Loucy (cell line): ENCODE results near the gene GLT6D1.

ENCODE experiments used
- H2AFZ ChIP-seq: fragments of 200-600 bp; sonication (generic); 2 replicates; pipeline ENCODE4 v1.6.0; 2016; ENCODE audit warnings: antibody characterized with exemption, mild to moderate bottlenecking, low read length, moderate library complexity
- H3F3A ChIP-seq: fragments of 200-600 bp; 2 replicates; pipeline ENCODE4 v1.6.0; 2016; ENCODE audit warnings: antibody characterized with exemption, low read depth, mild to moderate bottlenecking
- H3K27me3 ChIP-seq: fragments of 200-600 bp; sonication (generic); 2 replicates; pipeline ENCODE4 v1.6.1; 2014; ENCODE audit warnings: low read length, mild to moderate bottlenecking; ENCODE audit not compliant: insufficient read depth, poor library complexity, severe bottlenecking
- H3K36me3 ChIP-seq: fragments of 200-600 bp; sonication (generic); 2 replicates; pipeline ENCODE4 v1.6.1; 2016; ENCODE audit warnings: low read length; ENCODE audit not compliant: insufficient read depth
- H3K4me1 ChIP-seq: fragments of 200-600 bp; sonication (generic); 2 replicates; pipeline ENCODE4 v1.5.1; 2014; ENCODE audit warnings: low read length, mild to moderate bottlenecking; ENCODE audit not compliant: insufficient read depth, poor library complexity, severe bottlenecking
- H3K4me2 ChIP-seq: fragments of 200-600 bp; sonication (generic); 2 replicates; pipeline ENCODE4 v1.6.0; 2014; ENCODE audit warnings: antibody characterized with exemption, low read length, low read depth, mild to moderate bottlenecking; ENCODE audit not compliant: poor library complexity, severe bottlenecking
- H3K4me3 ChIP-seq: fragments of 200-600 bp; sonication (generic); 2 replicates; pipeline ENCODE4 v1.5.1; 2014; ENCODE audit warnings: low read length, mild to moderate bottlenecking, mixed read lengths; ENCODE audit not compliant: poor library complexity, severe bottlenecking
- H3K79me2 ChIP-seq: fragments of 200-600 bp; sonication (generic); 2 replicates; pipeline ENCODE4 v1.6.1; 2014; ENCODE audit warnings: low read length; ENCODE audit not compliant: insufficient read depth
- H3K9ac ChIP-seq: fragments of 200-600 bp; sonication (generic); 2 replicates; pipeline ENCODE4 v1.6.0; 2014; ENCODE audit warnings: mild to moderate bottlenecking, low read depth, low read length, moderate library complexity; ENCODE audit not compliant: poor library complexity, severe bottlenecking
- H3K9me2 ChIP-seq: fragments of 200-600 bp; sonication (generic); replicated peaks from 2 replicates; pipeline ENCODE4 v1.6.1; 2016; ENCODE audit warnings: low read depth, low read length, mixed read lengths
- H3K9me3 ChIP-seq: fragments of 200-600 bp; sonication (generic); 2 replicates; pipeline ENCODE4 v1.6.1; 2014; ENCODE audit warnings: mild to moderate bottlenecking, antibody characterized with exemption, low read length, low read depth; ENCODE audit not compliant: insufficient read depth
- H4K20me1 ChIP-seq: fragments of 200-600 bp; sonication (generic); 2 replicates; pipeline ENCODE4 v1.6.0; 2014; ENCODE audit warnings: antibody characterized with exemption, low read length, mild to moderate bottlenecking; ENCODE audit not compliant: insufficient read depth, poor library complexity, severe bottlenecking
- CTCF ChIP-seq: fragments of 200-600 bp; sonication (generic); conservative IDR thresholded peaks from 2 replicates; pipeline ENCODE4 v1.5.1; 2014; ENCODE audit warnings: mild to moderate bottlenecking, antibody characterized with exemption, low read length
- EZH2phosphoT487 ChIP-seq: fragments of 200-600 bp; IDR thresholded peaks from 2 replicates; pipeline ENCODE4 v1.6.1; 2018; ENCODE audit warnings: antibody characterized with exemption, mild to moderate bottlenecking, moderate library complexity, borderline replicate concordance

Gene GLT6D1

GRCh38 chr9:135608294-135608998 lies 30.9 kb downstream of the GLT6D1 start:
- Histone ChIP-seq H3K4me1 (no peaks in the 10 kb centered on the region), H3K9me3 (peaks cover 10% of the 10 kb centered on the region; the same call in 1 of the 2 replicates), H3K27me3 (no peaks in the 10 kb centered on the region), H2AFZ (no peak overlapping the region), H3K9ac (no peak overlapping the region), H3K4me2 (no peak overlapping the region), H4K20me1 (no peaks in the 10 kb centered on the region), H3K79me2 (no peaks in the 10 kb centered on the region), H3F3A (no peaks in the 10 kb centered on the region), H3K9me2 (no peaks in the 10 kb centered on the region), H3K4me3 (no peak overlapping the region), H3K36me3 (no peaks in the 10 kb centered on the region)
- no peak for TF ChIP-seq EZH2phosphoT487

DNA sequence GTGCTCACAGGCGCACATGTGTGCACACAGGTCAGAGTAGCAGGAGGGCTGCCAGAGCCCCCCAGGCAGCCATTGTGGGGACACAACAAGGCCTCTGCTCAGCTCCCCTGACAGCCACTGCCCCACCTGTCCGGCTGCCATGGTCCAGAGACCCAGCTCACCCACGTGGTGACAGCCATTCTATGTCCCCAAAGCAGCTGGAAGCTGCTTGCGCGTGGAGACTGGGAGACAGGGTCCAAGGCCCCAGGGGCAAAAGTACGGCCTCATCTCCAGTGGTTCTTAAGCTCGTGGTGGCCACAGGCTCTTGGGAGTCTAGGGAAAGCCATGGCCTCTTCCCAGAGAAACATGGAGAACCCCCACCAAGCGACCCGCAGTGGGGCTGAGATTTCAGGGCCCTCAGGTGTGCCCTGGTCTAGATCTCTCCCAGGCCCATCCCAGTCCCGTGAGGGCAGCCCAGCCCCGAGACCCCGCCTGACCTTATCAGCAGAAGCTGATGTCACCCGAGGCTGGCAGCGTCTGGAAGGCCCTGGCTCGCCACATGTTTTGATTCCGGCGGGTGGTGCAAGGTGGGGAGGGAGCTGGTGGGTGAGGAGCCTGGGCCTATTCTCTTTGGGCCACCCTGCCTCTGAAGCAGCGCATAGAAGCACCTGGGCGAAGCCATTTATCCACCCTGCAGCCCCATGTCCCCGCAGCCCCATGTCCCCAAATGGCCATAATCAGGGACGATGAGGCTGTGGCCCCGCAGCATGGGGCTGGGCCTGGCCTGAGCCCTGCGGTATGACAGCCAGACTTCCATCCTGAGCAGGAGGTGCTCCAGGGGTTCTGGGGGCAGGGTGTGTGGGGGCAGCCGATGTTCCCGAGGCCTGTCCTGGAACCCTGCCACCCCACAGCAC lies 31.7 kb downstream of the GLT6D1 start:
- no peak overlapping the region for H3K4me3 ChIP-seq
- no peaks in the 10 kb centered on the region for H3K79me2 ChIP-seq
- no peaks in the 10 kb centered on the region for H3F3A ChIP-seq
- H3K4me2 ChIP-seq: no peak overlapping the region
- no peaks in the 10 kb centered on the region for H3K27me3 ChIP-seq
- no peak overlapping the region for H3K9ac ChIP-seq
- no peaks in the 10 kb centered on the region for H3K36me3 ChIP-seq
- H4K20me1 ChIP-seq: no peaks in the 10 kb centered on the region
- peaks cover 10% of the 10 kb centered on the region; the same call in 1 of the 2 replicates for H3K9me3 ChIP-seq
- H2AFZ ChIP-seq: no peak overlapping the region
- no peaks in the 10 kb centered on the region for H3K9me2 ChIP-seq
- H3K4me1 ChIP-seq: no peaks in the 10 kb centered on the region
- TF ChIP-seq CTCF (no peak), EZH2phosphoT487 (no peak)

DNA sequence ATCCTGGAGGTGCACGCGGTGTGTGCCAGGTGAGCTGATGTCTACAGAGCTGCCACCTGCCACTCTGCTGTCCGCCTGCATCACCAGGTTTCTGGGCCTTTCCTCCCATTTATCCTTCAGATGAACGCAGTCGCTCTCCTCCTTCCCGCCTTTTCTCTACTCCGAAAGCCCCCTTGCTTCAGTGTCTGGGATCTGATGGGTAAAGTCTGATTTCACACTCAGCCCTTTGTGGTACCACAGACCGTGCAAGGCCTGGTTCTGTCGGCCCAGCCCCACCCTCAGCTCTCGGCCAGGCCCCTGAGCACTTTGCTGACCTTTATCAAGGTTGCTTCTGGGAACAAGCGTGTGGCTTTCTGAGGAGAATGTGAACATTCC lies 32.5 kb downstream of the GLT6D1 start:
- Histone ChIP-seq H3K79me2 (no peaks in the 10 kb centered on the region), H3K9ac (no peak overlapping the region), H3K27me3 (no peaks in the 10 kb centered on the region), H3F3A (no peaks in the 10 kb centered on the region), H3K9me3 (peaks cover 10% of the 10 kb centered on the region; the same call in 1 of the 2 replicates), H3K4me1 (no peaks in the 10 kb centered on the region), H2AFZ (no peak overlapping the region), H3K9me2 (no peaks in the 10 kb centered on the region), H4K20me1 (no peaks in the 10 kb centered on the region), H3K4me2 (no peak overlapping the region), H3K4me3 (no peak overlapping the region), H3K36me3 (no peaks in the 10 kb centered on the region)
- TF ChIP-seq CTCF (no peak), EZH2phosphoT487 (no peak)
